Frontal cortex (tissue), 4 donors: ENCODE data around the gene EPGN. TPM values are rescaled to one million over a fixed set of nuclear protein-coding genes. Genes with fewer than 3 reads are reported as not detected.
A peak's percentile ranks its signal among the peaks of the same experiment; 100 is the strongest.

Experiments used
- DNase-seq, 2 donors: peaks; one replicate each; pipeline ENCODE4 v3.0.0; 2012; ENCODE audit warnings: low spot score in 2 of 2
- FAIRE-seq: peaks from 2 replicates; lab custom pipeline; 2012; peaks lifted over from hg19 to GRCh38; lab: Jason Lieb, UNC
- total RNA-seq: library from RNA; depleted of rRNA; stranded (reverse); fragments of >200 nt; gene quantifications from one replicate; pipeline ENCODE4 v1.2.3, GENCODE V29; 2014
- donor health status: control.
- donor health status: control.
- donor health status: control.

Gene EPGN
- total RNA-seq, 1 donor from 2014 or later, result not detected

DNA sequence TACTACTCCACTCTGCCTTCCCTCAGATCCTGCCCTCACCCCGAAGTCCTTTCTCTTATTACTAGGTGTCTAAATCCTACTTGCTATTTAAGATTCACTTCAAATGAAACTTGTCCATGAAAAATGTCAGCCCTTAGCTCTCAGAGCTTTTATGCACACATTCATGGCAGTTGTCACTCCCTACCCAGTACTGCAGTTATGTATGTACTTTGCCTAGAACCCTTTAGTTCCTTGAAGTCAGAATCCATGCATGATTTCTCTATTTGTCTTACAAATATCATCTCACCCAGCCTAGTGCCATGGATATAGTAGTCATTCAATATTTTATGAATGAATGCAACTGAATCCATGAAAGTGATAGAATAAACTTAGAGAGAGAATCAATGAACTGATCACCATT lies 3.3 kb upstream of the EPGN start:
- DNase-seq, result no peak
- no peak for FAIRE-seq

DNA sequence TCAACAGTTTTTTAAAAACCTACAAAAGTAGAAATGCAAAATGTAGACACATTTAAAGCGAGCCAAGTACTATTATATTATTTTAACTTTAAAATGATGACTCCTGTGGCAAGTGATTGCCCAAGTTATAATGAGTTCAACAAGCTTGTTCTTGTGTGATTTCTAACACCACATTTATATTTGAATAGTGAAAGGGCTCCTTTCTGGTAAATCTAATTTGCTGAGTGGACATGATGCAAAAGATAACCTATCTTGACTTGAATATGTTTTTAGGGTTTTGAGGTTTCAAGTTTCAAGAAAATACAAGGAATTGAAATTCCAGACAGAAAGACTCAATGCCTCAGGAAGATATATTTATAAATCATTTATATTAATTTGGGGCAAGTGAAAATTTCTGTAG lies 1.1 kb upstream of the EPGN start:
- DNase-seq (no peak), FAIRE-seq (no peak)

DNA sequence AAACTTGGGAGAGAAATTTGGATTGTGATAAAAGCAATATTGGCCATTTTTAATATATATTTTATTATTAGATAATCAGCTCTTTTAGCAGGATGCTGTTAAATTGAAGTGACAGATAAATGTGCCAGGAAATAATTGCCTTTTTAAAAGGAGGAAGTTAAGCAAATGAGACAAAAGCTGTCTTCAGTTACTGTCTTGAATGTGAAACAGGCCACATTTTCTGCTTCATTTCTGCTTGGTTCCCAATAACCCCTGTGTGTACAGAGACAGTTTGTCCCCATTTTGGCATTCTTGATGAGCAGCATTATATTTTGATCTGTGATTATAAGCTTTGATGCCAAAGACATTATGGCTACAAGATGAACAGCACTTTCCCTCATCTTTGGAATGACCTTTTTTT lies 953 bp downstream of the EPGN start:
- FAIRE-seq (no peak), DNase-seq (no peak)

DNA sequence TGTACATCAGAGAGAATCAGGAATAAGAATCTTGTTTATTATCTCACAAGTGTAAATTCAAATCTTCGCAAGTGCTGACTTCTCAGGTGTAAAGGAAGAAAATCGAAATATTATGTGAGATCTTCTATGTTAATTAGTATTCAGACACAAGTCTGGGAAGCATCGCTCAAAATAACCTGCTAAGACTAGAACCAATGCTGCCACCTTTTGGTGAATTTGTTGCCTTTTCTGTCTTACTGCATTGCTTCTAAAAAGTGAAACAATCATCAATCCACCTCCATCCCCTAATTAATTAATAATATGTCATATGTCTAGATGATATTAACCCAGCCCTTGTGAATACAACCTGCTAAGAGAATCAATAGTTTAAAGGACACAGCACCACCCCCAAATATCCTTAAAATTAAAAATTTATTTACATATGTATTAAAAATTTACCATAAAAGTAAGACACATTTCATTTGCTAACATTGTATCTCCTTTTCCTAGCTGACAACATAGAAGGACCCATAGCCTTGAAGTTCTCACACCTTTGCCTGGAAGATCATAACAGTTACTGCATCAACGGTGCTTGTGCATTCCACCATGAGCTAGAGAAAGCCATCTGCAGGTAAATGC lies 3.5 kb downstream of the EPGN start:
- FAIRE-seq (peak; percentile 33), DNase-seq (peak in 1 of 2 donors; percentile 5)

DNA sequence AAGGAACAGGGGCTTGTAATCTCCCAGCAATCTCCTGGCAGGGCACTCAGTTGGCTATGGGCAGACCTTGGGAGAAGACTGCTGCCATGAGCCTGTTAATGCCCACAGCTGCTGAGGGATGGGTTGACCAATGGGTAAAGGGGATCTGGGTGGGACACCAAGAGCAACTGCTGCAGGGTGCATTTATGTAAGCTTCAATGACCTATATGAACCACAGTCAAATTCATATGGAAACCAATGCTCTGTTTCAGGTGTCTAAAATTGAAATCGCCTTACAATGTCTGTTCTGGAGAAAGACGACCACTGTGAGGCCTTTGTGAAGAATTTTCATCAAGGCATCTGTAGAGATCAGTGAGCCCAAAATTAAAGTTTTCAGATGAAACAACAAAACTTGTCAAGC lies 6.1 kb downstream of the EPGN start:
- no peak for DNase-seq
- FAIRE-seq, result no peak

DNA sequence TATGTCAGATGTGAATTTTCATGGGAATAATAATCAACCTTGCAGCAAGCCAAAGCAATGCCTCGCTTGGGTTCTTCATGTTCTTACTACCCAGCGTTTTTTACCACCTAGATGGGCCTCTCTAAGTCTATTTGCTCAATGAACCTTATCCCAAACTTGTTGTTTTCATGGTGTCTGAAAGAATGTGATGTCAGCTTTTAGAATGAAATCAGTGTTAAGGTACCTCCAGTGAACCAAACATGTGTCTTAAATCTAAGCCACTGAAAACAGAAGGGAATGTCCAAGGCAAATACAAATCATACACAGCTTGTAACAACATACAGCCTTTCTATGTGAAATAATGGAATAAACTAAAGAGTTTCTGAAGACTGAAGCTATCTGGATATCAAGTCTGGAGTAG lies 6.7 kb downstream of the EPGN start:
- FAIRE-seq, result no peak
- no peak for DNase-seq

DNA sequence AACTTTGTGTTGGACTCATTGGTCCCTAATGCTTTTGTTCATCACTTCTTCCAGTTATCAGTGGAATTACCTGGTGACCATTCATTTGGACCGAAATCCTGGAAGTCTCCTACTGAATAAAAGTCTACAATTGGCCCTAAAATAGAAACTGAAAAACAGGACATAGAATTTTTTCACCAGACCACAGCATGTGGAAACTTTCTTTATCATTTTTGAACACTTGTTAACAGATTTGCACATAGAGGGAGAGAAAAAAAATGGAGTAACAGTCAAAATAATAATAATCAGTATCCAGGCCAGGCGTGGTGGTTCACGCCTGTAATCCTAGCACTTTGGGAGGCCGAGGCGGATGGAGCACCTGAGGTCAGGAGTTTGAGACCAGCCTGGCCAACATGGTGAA lies 7.1 kb downstream of the EPGN start:
- FAIRE-seq (no peak), DNase-seq (no peak)

DNA sequence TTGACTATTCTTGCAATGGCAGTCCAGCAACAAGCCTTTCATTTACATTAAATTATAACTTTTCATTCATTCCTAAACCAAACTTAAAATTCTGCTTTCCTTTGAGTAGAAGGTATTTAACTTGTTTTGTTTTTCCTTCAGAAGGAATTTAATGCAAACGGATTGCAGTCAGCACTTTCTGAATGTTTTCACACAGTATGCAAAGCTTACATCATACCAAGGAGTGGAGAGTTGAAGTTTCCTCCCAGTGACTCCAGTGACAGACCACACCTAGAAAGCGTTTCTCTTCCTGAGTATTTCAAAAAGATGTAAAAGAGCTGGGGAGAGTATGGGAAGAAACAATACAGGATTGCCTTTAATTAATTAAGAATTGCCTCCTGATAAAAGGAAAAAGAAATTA lies 8.1 kb downstream of the EPGN start:
- FAIRE-seq (no peak), DNase-seq (no peak)

DNA sequence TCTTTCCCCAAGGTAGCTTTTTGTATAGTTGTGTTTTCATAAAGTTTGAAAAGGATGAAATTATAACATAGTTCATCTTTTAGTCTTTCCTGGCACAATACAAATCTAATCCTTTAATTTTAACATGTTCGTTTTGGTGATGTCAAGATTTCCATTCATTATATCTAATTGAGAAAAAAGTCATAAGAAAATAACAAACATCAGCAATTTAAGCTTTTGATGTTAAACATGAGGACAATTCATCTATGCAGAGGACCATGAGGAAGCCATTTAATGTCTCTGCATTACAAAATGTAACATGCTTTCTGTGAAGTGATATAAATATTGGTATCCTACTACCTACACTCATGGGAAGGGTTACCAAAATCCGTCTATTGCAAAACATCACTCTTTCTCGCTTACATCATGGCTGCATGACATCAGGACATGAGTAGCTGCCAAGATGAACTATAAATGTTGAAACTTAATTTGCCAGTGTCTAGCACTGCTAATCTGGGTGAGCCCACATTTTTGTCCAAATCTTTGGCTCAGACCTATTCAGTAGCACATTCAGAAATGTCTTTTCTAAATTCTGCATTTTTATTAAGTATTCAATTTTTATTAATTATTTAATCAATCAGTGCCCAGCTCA lies 9.5 kb downstream of the EPGN start:
- DNase-seq (no peak), FAIRE-seq (no peak)

DNA sequence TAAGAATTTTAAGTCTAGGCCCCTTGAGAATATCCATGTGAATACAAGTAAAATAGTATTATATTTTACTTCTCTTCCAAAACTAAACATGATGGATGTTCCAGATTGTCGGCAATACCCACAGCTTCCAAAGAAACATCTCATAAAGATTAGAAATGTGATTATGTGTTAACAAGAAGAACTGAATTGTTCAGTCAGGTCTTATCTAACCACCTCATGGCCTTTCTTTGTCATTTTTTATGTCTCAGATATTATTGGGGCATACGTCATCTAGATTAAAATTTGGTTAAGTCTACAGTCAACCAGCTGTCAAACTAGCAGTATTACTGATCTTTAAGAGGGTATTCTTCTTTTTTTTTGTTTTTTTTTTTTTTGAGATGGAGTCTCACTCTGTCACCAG lies 10.0 kb downstream of the EPGN start:
- no peak for DNase-seq
- FAIRE-seq, result no peak

DNA sequence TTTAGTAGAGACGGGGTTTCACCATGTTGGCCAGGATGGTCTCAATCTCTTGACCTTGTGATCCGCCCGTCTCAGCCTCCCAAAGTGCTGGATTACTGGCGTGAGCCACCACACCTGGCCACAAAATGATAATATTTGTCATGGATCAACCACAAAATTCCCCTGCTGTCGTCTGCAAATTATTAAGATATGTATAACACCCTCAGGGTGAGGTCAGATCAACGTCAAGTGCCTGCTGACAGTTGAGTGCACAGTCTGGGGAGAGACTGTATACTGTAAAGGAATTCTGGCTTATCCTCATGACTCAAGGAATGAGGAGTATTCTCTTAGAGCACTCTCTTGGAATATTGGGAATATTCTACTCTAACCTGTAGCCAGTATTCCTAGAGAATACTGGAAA lies 11.2 kb downstream of the EPGN start:
- FAIRE-seq, result no peak
- DNase-seq, result no peak

DNA sequence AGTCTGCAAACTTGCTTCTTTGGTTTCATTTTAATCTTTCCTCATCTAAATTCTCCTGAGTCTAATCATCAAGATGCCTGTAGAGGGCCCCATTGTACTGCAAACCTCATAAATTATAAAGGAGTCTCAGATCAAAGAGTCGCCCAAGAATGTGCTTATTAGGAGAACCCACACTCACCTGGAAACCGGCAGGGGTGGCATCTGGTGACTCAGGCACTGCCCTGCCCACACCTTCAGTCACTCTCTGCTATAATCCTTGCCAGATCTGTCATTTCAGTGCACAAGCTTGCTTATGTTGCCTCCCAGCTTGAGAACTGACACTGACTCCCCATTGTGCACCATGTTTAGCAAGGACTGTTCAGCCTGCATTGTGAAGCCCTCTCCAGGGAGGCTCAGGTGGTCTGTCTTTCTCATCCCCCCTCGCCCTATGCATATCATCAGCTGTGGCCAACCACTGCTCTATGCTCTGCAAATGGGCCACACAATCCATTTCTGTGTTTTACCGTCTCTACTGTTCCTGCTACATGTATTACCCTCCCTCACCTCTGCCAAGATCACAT lies 12.4 kb downstream of the EPGN start:
- FAIRE-seq, result no peak

DNA sequence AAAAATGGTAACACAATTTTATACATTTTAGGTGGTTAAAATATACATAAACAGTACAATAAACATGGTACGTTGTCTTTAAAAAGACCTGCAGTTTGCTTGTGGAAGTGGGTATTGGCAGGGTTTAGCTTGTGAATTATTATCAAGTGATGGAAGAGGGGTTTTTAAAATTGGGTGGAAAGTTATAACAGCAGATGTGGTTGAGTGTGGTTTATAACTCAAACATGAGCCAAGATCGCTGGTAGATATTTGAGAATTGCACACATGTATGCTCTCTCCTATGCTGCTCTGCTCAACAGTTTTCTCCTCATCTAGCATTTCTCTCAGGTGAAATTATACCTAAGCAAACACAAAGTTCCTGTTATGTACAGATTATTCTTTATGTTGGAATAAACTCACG lies 14.0 kb downstream of the EPGN start:
- DNase-seq (no peak), FAIRE-seq (no peak)

More for the DNA sequence above, 12.4 kb downstream of the EPGN start:
- DNase-seq, result peak in 1 of 2 donors; percentile 18

DNA sequence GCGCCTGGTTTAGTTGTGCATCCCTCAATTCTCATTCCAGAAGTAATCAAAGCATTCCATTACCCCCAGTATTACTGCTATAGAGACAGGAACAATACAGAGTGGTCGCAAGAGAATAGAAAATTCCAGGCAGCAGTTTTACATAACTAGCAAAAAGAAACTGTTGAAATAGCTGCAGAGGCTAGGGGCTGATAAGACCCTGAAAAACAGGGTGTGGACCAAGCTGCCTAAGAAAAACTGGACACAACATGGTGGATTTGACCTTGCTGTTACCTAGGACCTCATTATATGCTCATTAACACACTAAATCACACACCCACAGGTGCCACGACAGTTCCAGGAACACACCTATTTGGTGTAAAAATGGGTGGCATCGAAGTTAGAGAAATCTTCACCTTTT lies 15.4 kb downstream of the EPGN start:
- DNase-seq (no peak), FAIRE-seq (no peak)

DNA sequence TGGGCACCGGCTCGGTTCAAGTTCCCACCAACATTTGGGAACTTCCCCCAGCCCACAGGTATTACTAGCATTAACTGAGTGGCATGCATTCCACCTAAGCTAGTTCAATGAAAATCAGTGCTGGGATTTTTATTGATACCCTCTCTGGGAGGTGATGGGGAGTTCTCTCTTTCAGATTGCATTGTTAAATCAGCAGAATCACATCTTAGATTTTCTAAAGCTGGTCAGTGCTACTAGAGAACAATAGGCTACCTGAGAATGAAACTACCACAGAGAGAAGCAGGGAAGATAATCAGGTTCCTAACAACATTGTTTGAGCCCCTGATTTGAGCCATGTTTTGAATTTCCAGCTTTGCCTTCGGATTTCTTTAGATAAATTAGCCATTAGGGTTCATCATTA lies 16.0 kb downstream of the EPGN start:
- DNase-seq, result no peak
- no peak for FAIRE-seq

DNA sequence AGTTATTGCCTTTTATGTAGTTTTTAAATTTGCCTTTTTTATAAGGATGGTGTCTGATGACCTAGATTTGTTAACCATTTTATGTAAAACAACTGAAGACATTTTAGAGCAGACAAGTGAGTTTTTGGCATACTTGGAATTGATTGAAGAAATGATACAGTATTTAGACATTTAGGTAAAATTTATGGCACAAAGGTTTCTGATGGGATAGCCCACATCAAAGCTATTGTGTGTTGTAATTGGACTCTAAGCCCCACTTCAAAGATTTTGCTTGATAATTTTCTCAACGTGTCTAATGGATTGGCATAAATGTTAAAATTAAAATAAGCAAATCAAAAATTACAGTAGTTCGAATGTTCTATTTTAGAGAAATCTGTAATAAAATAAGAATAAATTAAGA lies 17.6 kb downstream of the EPGN start:
- DNase-seq (no peak), FAIRE-seq (no peak)

DNA sequence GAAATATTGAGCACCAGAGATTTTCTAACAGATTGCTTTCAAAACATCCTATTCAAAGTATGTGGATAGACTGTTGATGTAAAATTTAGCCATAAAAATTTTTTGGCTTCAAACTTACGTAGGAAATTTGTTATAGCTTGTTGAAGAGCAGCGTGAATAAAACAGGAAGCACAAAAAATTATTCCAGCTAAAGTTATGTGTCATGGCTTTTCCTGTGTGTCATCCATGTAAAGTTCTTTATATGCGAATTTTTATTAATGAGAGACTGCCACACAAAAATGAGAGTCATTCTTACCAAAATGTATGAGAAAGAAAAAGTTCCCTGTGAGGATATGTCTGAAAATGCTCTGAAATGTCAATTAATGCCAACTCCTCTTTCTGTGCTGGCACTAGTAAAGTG lies 19.5 kb downstream of the EPGN start:
- FAIRE-seq (no peak), DNase-seq (no peak)

DNA sequence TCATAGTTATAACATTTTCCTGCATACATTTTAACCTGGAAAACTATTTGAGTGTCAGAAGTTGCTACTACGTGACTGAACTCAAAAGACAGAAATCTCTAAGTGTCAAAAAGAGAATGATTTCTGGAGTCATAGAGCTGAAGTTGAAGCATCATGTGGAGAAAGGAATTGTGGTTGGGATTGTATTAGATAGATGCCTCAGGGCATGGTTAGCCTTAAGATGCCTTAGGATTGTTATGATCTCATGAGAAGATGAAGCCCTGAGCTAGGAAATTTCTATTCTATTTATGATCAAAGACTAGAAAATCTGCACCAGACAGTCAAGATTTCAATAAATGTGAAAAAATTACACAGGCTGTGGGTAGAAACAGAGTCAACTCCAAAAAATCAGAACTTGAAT lies 20.2 kb downstream of the EPGN start:
- DNase-seq, result no peak
- FAIRE-seq, result no peak

DNA sequence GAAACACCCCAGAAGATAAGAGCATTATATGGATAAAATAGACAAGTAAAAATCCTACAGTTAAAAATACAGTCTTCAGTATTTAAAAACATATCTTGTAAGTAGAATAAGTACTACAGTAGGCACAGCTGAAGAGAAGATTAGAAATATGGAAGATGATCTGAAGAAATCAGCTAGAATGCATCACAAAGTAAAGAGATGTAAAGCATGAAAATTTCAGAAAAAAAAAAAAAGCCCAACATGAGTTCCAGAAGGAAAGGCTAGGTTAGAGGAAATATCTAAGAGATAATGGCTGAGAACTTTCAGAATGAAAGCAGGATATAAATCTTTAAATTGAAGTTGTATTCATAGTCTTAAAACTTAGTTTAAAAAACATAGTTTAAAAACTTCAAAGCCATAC lies 21.0 kb downstream of the EPGN start:
- FAIRE-seq, result no peak

DNA sequence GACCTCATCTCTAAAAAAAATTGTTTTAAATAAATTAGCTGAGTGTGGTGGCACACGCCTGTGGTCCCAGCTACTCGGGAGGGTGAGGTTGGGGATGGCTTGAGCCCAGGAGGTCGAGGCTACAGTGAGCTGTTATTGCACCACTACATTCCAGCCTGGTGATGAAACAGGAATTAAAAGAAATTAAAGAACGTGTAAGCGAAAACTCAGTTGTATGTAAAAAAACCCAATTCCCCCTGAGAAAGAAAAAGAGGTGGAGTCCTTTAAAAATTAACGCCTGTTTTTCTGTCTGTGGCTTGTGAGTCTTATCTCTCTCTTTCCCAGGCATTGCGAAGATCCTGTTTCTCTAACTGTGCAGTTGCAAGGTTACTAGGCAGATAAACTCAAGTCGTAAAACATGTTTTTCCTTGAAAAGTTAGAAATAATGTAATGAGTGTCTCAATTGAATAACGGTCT lies 22.1 kb downstream of the EPGN start:
- DNase-seq (no peak), FAIRE-seq (no peak)

More for the DNA sequence above, 21.0 kb downstream of the EPGN start:
- no peak for DNase-seq

DNA sequence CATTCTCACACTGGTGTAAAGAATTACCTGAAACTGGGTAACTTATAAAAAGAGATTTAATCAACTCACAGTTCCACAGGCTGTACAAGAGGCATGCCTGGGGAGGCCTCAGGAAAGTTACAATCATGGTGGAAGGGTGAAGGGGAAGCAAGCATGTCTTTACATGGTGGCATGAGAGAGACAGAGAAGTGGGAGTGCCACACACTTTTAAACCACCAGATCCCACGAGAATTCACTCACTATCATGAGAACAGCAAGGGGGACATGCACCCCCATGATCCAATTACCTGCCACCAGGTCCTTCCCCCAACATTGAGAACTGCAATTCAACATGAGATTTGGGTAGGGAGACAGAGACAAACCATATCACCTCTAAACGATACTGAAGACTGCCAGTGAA lies 23.0 kb downstream of the EPGN start:
- no peak for DNase-seq
- no peak for FAIRE-seq

DNA sequence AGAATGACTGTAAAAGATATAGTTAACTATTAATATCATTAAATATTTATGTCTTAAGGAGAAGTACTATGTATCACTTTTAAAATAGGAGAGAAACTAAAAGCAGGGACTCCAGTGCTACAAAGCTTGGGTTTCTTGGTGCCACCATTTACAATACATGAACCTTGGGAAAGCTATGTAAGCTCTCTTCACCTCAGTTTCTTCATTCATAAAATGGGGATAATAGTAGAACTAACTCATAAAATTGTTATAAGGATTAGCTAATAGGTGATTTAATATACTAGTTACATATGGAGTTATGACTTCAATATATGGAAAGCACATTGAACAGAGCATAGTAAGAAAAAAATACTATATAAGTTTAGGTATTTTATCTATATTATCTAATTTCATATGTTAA lies 23.7 kb downstream of the EPGN start:
- no peak for DNase-seq
- no peak for FAIRE-seq
